ENCODE measurements around the gene ARL6IP6.

The ARL6IP6 gene

DNA sequence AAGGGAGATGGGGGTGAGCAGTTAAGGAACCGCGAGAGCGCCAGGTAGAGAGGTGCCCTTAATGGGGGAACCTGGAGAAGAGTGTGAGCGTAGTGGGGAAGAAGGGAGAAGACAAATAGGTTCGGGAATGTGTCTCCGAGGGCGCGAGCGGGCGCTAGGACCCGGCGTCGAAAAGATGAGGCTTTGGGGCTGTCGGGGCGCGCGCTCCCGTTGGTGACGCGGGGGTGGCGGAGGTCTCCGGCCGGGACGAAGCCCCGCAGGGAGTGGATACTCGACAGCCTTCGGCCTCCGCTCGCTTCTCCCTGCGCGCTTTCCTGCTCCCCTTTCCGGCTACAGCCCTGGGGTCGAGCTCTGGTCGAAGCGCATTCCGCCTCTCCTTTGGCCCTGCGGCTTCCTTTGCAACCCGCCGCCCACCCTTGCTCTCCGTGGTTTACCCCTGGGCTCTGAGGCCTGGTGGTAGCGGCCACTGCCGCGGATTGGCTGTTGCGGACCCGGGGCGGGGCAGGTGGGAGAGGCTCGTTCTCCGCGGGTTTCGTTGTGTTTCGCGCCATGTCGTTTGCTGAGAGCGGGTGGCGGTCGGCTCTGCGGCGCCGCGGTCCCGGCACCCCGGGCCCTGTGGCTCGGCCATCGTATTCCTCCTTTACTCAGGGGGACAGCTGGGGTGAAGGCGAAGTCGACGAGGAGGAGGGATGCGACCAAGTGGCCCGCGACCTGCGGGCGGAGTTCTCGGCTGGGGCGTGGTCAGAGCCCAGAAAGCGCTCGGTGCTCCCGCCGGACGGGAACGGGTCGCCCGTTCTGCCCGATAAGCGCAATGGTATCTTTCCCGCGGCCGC lies at the start of gene ARL6IP6:
ARL6IP6 (plus strand) TSS at position 545 of the 833 bp plus-strand sequence; CDS start at position 550, 5 bp downstream.
- Histone ChIP-seq H3K9ac (ENCODE audit: low read length) (peak within 1 kb of the TSS; percentile 71), H3K36me3 (ENCODE audit: insufficient read depth, low read length) (peaks cover 9% of the 10 kb centered on the region), H3K9me3 (ENCODE audit: low read length) (no peaks in the 10 kb centered on the region), H3K4me1 (ENCODE audit: insufficient read depth, low read length) (peaks cover 36% of the 10 kb centered on the region), H3K4me3 (ENCODE audit: low read depth in 1 of 2, low read length in 2 of 2) (peak within 1 kb of the TSS; percentile 89 to 98), H3K27ac (ENCODE audit: low read depth, low read length) (peak within 1 kb of the TSS; percentile 97), H3K27me3 (ENCODE audit: control insufficient read depth in 1 of 2, insufficient read depth in 2 of 2, low read length in 2 of 2) (no peaks in the 10 kb centered on the region)

- no peak overlapping the region for H3K9ac ChIP-seq (ENCODE audit: low read length)
- H3K27me3 ChIP-seq (ENCODE audit: control insufficient read depth in 1 of 2, insufficient read depth in 2 of 2, low read length in 2 of 2): no peaks in the 10 kb centered on the region
- H3K27ac ChIP-seq (ENCODE audit: low read depth, low read length): no peak overlapping the region
- H3K4me3 ChIP-seq (ENCODE audit: low read depth in 1 of 2, low read length in 2 of 2): no peak overlapping the region
- H3K9me3 ChIP-seq (ENCODE audit: low read length): no peaks in the 10 kb centered on the region
- peaks cover 51% of the 10 kb centered on the region for H3K36me3 ChIP-seq (ENCODE audit: insufficient read depth, low read length)
- H3K4me1 ChIP-seq (ENCODE audit: insufficient read depth, low read length): no peaks in the 10 kb centered on the region
These were observed 44.1 kb upstream of the ARL6IP6 start for GRCh38 chr2:152674334-152674733.

- no peaks in the 10 kb centered on the region for H3K27me3 ChIP-seq (ENCODE audit: control insufficient read depth in 1 of 2, insufficient read depth in 2 of 2, low read length in 2 of 2)
- H3K9me3 ChIP-seq (ENCODE audit: low read length): no peaks in the 10 kb centered on the region
- no peak overlapping the region for H3K4me3 ChIP-seq (ENCODE audit: low read depth in 1 of 2, low read length in 2 of 2)
- no peak overlapping the region for H3K27ac ChIP-seq (ENCODE audit: low read depth, low read length)
- no peaks in the 10 kb centered on the region for H3K4me1 ChIP-seq (ENCODE audit: insufficient read depth, low read length)
- H3K9ac ChIP-seq (ENCODE audit: low read length): no peak overlapping the region
- H3K36me3 ChIP-seq (ENCODE audit: insufficient read depth, low read length): peaks cover 48% of the 10 kb centered on the region
These were observed 42.0 kb upstream of the ARL6IP6 start for GRCh38 chr2:152676461-152676860.

- no peaks in the 10 kb centered on the region for H3K27me3 ChIP-seq (ENCODE audit: control insufficient read depth in 1 of 2, insufficient read depth in 2 of 2, low read length in 2 of 2)
- no peaks in the 10 kb centered on the region for H3K4me1 ChIP-seq (ENCODE audit: insufficient read depth, low read length)
- H3K36me3 ChIP-seq (ENCODE audit: insufficient read depth, low read length): peaks cover 39% of the 10 kb centered on the region
- no peak overlapping the region for H3K27ac ChIP-seq (ENCODE audit: low read depth, low read length)
- no peak overlapping the region for H3K9ac ChIP-seq (ENCODE audit: low read length)
- H3K9me3 ChIP-seq (ENCODE audit: low read length): no peaks in the 10 kb centered on the region
- H3K4me3 ChIP-seq (ENCODE audit: low read depth in 1 of 2, low read length in 2 of 2): no peak overlapping the region
These were observed 39.6 kb upstream of the ARL6IP6 start for GRCh38 chr2:152678808-152679207.

- peaks cover 19% of the 10 kb centered on the region for H3K36me3 ChIP-seq (ENCODE audit: insufficient read depth, low read length)
- H3K4me3 ChIP-seq (ENCODE audit: low read depth in 1 of 2, low read length in 2 of 2): no peak overlapping the region
- H3K27ac ChIP-seq (ENCODE audit: low read depth, low read length): no peak overlapping the region
- no peaks in the 10 kb centered on the region for H3K27me3 ChIP-seq (ENCODE audit: control insufficient read depth in 1 of 2, insufficient read depth in 2 of 2, low read length in 2 of 2)
- no peak overlapping the region for H3K9ac ChIP-seq (ENCODE audit: low read length)
- no peaks in the 10 kb centered on the region for H3K9me3 ChIP-seq (ENCODE audit: low read length)
- H3K4me1 ChIP-seq (ENCODE audit: insufficient read depth, low read length): no peaks in the 10 kb centered on the region
These were observed 35.8 kb upstream of the ARL6IP6 start for GRCh38 chr2:152682663-152683062.

DNA sequence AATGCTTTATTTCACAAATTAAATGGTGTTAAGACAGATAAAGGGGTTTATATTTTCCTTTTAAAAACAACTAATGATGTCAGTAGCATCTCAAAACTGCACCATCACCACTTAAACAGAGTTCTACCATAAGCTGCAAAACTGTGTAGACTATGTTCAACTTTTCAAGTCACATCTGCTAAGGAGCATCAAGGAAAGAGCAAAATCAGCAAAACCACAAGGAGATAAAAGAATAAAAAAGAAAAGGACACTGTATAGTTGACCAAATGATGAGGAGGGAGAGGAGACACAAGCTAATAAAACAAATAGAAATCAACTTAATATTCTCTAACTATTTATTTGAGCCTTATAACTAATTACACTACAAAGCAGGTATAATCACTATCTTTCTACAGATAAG lies 35.0 kb upstream of the ARL6IP6 start:
- no peak overlapping the region for H3K27ac ChIP-seq (ENCODE audit: low read depth, low read length)
- H3K4me3 ChIP-seq (ENCODE audit: low read depth in 1 of 2, low read length in 2 of 2): no peak overlapping the region

DNA sequence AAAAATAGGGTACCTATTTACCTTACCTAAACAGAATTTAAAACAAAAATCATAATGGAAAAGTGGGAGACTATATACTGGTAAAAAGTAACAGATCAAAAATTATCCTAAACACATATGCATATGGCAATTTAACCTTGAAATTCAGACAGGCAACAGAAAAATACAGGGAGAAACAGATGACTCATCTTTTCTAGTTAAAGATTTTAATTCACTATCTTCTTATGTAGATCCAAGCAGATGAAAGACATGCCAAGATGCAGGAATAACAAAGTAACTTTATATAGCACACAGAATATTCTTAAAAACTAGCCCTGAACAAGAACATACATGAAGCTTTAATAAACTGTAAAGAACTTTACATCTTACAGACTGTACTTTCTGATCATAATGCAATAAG lies 32.1 kb upstream of the ARL6IP6 start:
- Histone ChIP-seq H3K36me3 (ENCODE audit: insufficient read depth, low read length) (peaks cover under 1% of the 10 kb centered on the region), H3K9me3 (ENCODE audit: low read length) (no peaks in the 10 kb centered on the region), H3K27me3 (ENCODE audit: control insufficient read depth in 1 of 2, insufficient read depth in 2 of 2, low read length in 2 of 2) (no peaks in the 10 kb centered on the region), H3K27ac (ENCODE audit: low read depth, low read length) (no peak overlapping the region), H3K4me1 (ENCODE audit: insufficient read depth, low read length) (no peaks in the 10 kb centered on the region), H3K4me3 (ENCODE audit: low read depth in 1 of 2, low read length in 2 of 2) (no peak overlapping the region), H3K9ac (ENCODE audit: low read length) (no peak overlapping the region)

More for the DNA sequence above, 35.0 kb upstream of the ARL6IP6 start:
- Histone ChIP-seq H3K27me3 (ENCODE audit: control insufficient read depth in 1 of 2, insufficient read depth in 2 of 2, low read length in 2 of 2) (no peaks in the 10 kb centered on the region), H3K4me1 (ENCODE audit: insufficient read depth, low read length) (no peaks in the 10 kb centered on the region), H3K9ac (ENCODE audit: low read length) (no peak overlapping the region), H3K9me3 (ENCODE audit: low read length) (no peaks in the 10 kb centered on the region), H3K36me3 (ENCODE audit: insufficient read depth, low read length) (peaks cover 19% of the 10 kb centered on the region)

DNA sequence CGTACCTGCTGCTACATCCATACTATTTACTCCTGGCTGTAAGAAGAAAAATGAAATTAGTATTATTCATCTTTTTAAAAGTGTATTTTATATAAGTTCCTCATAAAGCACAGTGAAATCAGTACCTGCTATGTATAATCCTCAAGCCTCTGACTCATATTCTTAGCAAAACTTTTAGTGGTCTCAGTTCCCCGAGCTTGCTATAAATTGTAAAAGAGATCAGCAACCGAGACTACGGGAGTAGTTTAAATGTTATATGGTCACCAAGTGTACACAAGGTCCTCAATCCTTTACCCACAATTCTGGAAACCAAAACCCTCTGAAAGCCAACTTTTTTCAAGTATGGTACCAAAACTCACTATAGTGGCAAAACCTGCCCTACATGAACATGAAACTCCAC lies 25.4 kb upstream of the ARL6IP6 start:
- H3K9ac ChIP-seq (ENCODE audit: low read length): no peak overlapping the region
- no peak overlapping the region for H3K4me3 ChIP-seq (ENCODE audit: low read depth in 1 of 2, low read length in 2 of 2)
- no peaks in the 10 kb centered on the region for H3K9me3 ChIP-seq (ENCODE audit: low read length)
- H3K4me1 ChIP-seq (ENCODE audit: insufficient read depth, low read length): no peaks in the 10 kb centered on the region
- H3K27me3 ChIP-seq (ENCODE audit: control insufficient read depth in 1 of 2, insufficient read depth in 2 of 2, low read length in 2 of 2): no peaks in the 10 kb centered on the region
- no peaks in the 10 kb centered on the region for H3K36me3 ChIP-seq (ENCODE audit: insufficient read depth, low read length)
- no peak overlapping the region for H3K27ac ChIP-seq (ENCODE audit: low read depth, low read length)

DNA sequence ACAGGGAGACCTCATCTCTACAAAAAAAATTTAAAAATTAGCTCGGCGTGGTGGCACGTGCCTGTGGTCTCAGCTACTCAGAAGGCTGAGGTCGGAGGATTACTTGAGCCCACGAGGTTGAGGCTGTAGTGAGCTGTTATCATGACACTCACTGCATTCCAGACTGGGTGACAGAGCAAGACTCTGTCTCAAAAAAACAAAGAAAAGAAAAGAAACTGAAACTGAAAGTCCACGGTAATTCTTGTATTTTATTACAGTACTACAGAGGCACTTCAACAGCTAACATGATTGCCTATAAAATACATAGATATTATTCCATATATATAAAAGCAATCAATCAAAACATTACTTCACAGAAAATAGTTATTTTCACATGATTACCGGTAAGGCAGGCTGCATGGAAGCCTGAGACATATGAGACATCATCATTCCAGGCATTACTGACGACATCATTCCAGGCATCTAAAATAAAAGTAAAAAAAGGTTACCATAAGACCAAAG lies 24.2 kb upstream of the ARL6IP6 start:
- Histone ChIP-seq H3K4me3 (ENCODE audit: low read depth in 1 of 2, low read length in 2 of 2) (no peak overlapping the region), H3K27ac (ENCODE audit: low read depth, low read length) (no peak overlapping the region), H3K9ac (ENCODE audit: low read length) (no peak overlapping the region), H3K27me3 (ENCODE audit: control insufficient read depth in 1 of 2, insufficient read depth in 2 of 2, low read length in 2 of 2) (no peaks in the 10 kb centered on the region), H3K9me3 (ENCODE audit: low read length) (no peaks in the 10 kb centered on the region), H3K4me1 (ENCODE audit: insufficient read depth, low read length) (no peaks in the 10 kb centered on the region), H3K36me3 (ENCODE audit: insufficient read depth, low read length) (no peaks in the 10 kb centered on the region)

- Histone ChIP-seq H3K27ac (ENCODE audit: low read depth, low read length) (no peak overlapping the region), H3K9ac (ENCODE audit: low read length) (no peak overlapping the region), H3K4me1 (ENCODE audit: insufficient read depth, low read length) (no peaks in the 10 kb centered on the region), H3K4me3 (ENCODE audit: low read depth in 1 of 2, low read length in 2 of 2) (no peak overlapping the region), H3K36me3 (ENCODE audit: insufficient read depth, low read length) (no peaks in the 10 kb centered on the region), H3K27me3 (ENCODE audit: control insufficient read depth in 1 of 2, insufficient read depth in 2 of 2, low read length in 2 of 2) (no peaks in the 10 kb centered on the region), H3K9me3 (ENCODE audit: low read length) (no peaks in the 10 kb centered on the region)
These were observed 22.7 kb upstream of the ARL6IP6 start for GRCh38 chr2:152695763-152696162.

- H3K9ac ChIP-seq (ENCODE audit: low read length): no peak overlapping the region
- no peaks in the 10 kb centered on the region for H3K4me1 ChIP-seq (ENCODE audit: insufficient read depth, low read length)
- H3K9me3 ChIP-seq (ENCODE audit: low read length): no peaks in the 10 kb centered on the region
- no peak overlapping the region for H3K4me3 ChIP-seq (ENCODE audit: low read depth in 1 of 2, low read length in 2 of 2)
- no peaks in the 10 kb centered on the region for H3K27me3 ChIP-seq (ENCODE audit: control insufficient read depth in 1 of 2, insufficient read depth in 2 of 2, low read length in 2 of 2)
- H3K27ac ChIP-seq (ENCODE audit: low read depth, low read length): no peak overlapping the region
- peaks cover 3% of the 10 kb centered on the region for H3K36me3 ChIP-seq (ENCODE audit: insufficient read depth, low read length)
These were observed 21.9 kb upstream of the ARL6IP6 start for GRCh38 chr2:152696476-152696875.

DNA sequence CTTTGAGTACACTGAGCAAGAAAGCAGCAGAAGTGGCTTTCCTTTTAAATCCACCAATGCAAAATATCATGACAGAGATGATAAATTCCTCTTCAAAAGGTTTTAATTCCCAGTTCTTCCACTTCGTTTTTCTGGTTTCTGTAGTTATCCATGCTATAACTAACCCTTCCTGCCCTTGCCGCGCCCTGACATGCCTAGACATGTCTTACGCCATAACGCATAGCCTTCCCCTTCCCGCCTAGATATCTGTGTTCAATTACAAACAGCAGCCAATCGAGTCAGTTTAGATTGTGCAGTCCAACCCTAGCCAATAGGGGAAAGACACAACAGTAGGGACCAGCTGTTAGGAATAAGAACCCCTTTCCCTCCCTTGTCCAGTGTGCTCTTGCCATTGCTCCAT lies 17.2 kb upstream of the ARL6IP6 start:
- Histone ChIP-seq H3K4me3 (ENCODE audit: low read depth in 1 of 2, low read length in 2 of 2) (no peak overlapping the region), H3K27me3 (ENCODE audit: control insufficient read depth in 1 of 2, insufficient read depth in 2 of 2, low read length in 2 of 2) (no peaks in the 10 kb centered on the region), H3K27ac (ENCODE audit: low read depth, low read length) (no peak overlapping the region), H3K36me3 (ENCODE audit: insufficient read depth, low read length) (peaks cover 8% of the 10 kb centered on the region), H3K9me3 (ENCODE audit: low read length) (no peaks in the 10 kb centered on the region), H3K9ac (ENCODE audit: low read length) (no peak overlapping the region), H3K4me1 (ENCODE audit: insufficient read depth, low read length) (no peaks in the 10 kb centered on the region)
